Endometrial microvascular endothelial cells (primary cell): ENCODE results near the gene DECR2. TPM values are rescaled to one million over a fixed set of nuclear protein-coding genes. Genes with fewer than 3 reads are reported as not detected.

ENCODE experiments used
- in situ Hi-C: cut with HindIII; loops from 2 replicates; pipeline ENCODE4 v1.10.0; 2017; ENCODE audit warnings: low sequenced_read_pairs, low pct_unique_long_range_greater_than_20kb; ENCODE audit errors: inconsistent ontology term
- total RNA-seq: library from RNA; depleted of rRNA; stranded (reverse); fragments of >200 nt; gene quantifications from one replicate; pipeline ENCODE4 v1.2.3, GENCODE V29; 2015; ENCODE audit errors: inconsistent ontology term

Gene DECR2
- total RNA-seq, 1 donor from 2014 or later = 17.3 TPM

DNA sequence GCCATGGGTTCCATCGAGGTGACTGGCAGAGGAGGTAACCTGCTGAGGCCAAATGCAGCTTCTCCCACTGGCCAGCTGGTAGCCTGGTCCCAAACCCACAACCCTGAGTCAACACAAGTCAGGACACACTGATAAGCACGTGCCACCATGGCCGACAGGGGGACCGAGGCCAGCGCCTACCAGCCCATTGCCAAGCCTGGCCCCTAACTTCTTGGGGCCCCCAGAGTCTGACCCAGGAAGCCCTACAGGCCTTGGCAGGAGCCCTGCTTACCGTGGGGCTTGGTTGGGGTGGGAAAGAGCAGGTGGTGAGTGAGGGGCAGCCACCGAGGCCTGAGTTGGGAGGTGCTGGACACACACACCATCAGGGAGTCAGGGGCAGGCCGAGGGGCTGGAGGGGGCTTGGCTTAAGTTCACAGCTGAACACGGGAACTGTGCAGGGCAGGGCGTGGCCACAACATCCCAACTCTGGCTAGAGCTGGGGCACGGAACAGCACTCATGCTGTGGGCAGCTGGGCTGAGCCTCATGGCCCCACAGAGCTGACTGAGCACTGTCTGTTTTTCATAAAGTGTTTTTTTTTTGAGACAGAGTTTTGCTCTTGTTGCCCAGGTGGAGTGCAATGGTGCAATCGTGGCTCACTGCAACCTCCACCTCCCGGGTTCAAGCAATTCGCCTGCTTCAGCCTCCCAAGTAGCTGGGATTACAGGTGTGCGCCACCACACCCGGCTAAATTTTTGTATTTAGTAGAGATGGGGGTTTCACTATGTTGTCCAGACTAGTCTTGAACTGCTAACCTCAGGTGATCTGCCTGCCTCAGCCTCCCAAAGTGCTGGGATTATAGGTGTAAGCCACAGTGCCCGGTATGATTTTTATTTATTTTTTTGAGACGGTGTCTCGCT, 36.8 kb upstream of the DECR2 start:
- in situ Hi-C loops = no loop called here

DNA sequence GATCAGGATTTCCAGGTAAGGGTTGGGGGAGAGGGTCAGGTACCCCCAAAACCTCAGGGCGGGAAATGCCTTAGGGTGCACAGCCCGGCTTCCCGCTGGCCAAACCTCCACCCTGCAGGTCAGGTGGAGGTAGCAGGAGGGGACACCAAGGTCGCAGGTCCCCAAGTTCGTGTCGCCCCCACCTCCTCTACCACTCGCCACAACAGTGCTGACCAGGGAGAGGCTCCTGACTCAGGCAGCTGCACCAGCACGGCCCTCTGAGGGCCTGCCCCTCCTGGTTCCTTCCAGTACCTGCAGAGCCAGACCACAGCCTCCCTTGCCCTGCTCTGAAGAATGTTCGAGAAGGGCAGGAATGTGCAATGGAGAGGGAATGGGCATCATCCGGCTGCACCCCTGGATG, 35.2 kb upstream of the DECR2 start:
- in situ Hi-C loops = no loop called here

DNA sequence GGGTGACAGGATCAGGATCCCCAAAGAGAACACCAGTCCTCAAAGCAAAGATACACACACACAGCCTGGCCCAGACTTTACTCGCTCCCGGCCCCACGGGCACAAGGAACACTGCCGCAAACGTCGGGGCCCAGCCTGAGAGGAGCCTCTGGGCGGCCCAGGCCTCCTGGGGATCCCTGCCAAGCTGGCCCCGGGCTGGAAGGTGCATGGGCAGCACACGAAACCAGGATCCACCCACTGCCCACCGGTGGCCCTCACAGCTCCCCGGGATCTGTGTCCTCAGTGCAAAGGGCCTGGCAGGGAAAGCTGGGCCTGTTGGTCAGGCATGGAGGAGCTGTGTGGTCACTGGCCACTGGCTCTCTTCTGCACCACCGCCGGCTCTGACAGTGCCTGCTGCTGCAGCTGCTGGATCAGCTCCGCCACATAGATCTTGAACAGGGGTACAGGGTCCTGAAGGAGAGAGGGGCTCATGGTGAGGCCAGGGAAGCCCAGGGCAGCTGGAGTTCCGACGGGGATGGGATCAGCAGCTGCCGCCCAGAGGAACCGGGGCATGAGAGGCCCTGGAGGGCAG, 34.3 kb upstream of the DECR2 start:
- in situ Hi-C loops = no loop called here

DNA sequence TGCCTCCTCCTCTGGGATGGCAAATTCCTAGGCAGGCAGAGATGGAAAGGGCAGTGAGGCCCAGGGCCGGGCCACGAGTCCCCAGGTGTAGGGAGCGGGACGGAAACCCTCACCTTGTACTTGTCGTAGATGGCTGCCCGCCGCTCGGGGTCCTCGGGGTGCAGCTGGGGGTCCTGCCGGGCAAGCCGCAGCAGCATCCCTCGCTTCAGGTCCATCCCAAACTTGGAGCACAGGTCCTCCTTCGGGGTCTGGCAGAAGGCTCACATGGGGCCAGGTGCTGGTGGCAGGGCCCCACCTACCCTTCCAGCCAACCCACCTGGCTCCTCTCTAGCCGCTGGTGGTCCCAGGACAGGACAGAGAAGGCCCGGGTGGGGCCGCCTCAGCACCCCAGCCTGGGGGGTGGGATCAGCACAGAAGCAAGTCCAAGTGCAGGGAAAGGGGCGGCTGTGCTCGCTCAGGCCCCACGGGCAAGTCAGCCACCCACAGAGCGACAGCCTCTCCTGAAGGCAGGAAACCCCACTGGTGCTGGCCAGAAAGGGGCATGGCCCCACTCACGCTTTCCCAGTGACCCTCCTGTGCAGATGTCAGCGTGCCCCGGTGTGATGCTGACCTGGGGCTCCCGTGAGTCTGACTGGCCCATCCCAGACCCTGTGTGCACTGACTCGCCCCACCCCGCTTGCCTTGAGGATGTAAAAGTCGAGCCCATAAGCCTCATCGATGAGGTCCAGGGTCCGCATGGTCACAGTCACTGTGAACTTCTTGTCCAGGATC, 33.1 kb upstream of the DECR2 start:
- in situ Hi-C loops = no loop called here

DNA sequence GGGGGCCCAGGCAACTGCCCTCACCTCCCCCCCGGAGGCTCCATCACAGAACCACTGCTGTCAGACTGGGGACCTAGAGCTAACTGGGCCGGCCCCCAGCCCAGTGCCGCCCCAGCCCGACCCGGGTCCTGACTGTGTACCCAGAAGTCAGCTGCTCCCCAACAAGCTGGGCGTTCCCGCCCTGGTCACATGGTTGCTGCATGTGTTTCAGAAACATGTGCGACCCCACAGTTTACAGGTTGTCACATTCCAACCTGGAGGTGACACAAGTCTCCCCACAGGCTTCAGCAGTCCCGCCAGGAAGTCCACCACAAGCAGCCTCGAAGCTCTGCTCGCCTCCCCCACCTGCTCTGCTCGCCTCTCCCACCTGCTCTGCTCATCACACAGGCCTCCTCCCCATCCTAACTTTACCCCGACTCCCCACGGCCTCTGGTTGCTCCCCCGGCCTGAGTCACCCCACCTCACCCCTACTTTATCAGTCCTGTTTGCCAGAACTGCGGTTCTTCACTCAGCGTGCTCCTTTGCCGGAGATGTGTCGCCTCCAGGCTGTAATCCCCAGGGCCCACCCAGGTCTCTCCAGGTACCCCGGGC, 32.3 kb upstream of the DECR2 start:
- in situ Hi-C loops = no loop called here

DNA sequence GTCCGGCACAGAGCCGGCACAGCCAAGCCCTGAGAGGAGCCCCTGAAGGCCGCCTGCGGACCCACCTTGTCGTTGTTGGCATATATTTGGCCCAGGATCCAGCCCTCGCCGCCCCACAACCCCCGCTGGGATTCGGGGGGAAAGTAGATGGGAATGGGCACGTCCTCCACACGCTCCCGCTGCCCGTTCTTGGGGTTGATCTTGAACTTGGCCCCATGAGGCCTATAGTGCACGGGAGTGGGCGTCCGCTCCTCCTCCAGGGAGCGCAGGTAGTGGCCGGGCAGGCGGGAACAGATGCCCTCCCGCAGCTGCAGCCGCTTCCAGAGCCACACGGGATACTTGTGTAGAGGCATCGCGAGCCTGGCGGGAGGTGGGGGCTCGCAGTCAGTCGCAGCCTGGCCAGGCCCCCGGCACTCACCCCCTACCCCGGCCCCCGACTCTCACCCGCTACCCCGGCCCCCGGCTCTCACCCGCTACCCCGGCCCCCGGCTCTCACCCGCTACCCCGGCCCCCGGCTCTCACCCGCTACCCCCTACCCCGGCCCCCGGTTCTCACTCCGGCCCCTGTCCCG, 31.7 kb upstream of the DECR2 start:
- in situ Hi-C loops = no loop called here

DNA sequence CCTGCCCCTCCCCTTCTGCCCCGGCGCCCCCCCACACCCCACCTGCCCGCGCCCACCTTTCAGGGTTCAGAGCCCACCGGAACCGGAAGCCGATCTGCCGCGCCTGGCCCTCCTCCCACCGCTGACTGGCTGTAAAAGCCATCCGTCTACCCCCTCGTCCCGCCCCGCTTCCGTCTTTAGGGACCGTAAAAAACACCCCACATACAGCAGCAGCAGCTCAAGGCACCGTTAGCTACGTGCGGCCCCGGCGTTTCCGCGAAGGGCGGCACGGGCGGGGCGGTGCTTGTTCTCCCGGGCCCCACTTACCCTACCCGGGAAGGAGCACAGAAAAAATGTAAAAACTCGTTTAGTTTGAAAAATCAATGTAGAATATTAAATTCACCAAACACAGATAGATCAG, 31.2 kb upstream of the DECR2 start, which contains the start of gene MRPL28:
TSS of gene MRPL28 (minus strand) at position 96 of the 400 bp plus-strand sequence. CDS start 320 bp downstream, outside the sequence.
- in situ Hi-C loops = no loop called here

DNA sequence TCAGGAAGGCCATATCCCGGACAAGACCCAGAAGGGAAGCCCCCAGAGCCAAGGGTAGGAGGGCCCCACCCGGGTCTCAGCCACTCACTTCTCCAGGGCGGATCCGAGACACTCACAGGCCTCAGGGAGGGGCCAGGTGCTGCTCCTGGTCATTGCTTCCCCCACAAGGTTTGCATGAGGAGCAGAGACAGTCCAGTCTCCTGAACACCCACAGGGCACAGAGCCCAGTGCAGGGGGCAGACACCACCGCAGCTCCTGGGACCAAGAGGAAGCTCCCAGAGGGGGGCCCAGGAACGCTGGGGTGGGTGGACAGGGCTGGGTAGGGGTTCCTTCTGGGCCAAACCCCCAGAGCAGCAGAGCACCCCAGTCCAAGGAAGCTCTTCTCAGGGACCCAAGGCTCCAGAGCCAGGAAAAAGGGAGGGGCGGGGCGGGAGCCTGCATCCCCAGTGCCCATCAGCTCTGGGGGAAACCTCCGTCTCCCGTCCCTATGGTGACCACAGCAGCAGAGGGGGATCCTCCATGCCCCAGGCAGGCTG, 30.6 kb upstream of the DECR2 start:
- in situ Hi-C loops = no loop called here

DNA sequence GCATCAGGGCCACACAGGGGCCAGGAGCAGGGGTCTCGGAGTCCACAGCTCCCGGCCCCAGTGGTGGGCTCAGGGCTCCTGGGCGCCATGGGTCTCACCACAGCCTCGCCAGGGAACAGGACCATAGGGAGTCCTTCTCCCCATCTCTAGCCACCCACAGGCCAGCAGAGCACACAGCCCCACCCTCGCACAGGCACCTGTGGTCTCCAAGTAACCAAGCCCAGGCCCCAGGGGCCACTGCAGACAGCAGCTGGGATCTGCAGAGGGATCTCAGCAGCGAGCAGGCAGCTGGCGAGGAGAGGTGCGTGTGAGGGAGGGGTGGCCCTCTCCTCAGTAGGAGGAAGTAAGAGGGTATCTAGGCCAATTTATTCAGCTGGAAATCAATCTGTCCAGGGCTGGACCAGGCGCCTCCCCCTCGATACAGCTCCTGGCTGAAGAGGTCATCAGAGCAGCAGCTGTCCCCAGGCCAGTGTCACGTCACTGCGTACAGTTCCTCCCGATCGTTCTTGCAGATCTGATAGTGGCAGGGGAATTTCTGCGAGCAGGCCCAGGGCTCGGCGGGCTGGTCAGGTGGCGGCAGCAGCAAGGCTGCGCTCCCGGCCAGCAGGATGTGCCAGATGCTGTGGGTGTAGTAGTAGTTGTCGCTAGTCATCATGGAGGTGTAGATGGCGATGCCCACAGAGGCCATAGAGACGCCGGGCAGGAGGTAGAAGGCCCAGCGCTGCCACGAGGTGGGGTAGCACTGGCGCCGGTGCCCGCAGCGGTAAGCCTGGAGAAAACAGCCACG, 30.0 kb upstream of the DECR2 start:
- in situ Hi-C loops = no loop called here

DNA sequence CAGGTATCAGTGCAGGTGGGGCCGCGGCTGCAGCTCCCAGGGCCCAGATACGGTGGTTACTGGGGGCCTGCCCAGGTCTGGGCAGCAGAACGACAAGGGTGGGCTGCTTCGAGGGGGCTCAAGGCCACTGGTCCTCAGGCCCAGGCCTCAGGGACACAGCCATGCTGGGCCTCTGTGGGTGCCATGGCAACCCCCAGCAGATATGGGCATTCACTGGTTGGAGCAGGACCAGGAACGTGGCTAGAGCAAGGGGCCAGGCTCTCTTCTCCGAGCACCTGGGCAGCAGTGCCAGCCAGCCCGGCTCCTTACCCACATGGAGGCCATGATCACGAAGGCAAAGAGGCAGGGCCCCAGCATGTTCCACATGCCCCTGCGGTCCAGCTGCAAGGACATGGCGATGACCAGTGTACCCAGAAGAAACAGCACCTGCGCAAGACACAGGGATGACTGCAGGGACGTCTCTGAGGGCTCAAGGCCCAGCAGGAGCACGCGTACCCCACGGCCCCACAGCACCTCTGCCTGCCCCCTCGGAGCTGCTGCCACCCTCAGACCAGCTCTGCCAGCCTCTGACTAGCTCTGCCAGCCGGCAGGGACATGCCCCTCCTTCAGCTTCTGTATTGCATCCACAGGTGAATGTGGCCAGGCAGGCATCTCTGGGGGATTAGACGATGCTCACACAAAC, 29.2 kb upstream of the DECR2 start:
- in situ Hi-C loops = no loop called here

DNA sequence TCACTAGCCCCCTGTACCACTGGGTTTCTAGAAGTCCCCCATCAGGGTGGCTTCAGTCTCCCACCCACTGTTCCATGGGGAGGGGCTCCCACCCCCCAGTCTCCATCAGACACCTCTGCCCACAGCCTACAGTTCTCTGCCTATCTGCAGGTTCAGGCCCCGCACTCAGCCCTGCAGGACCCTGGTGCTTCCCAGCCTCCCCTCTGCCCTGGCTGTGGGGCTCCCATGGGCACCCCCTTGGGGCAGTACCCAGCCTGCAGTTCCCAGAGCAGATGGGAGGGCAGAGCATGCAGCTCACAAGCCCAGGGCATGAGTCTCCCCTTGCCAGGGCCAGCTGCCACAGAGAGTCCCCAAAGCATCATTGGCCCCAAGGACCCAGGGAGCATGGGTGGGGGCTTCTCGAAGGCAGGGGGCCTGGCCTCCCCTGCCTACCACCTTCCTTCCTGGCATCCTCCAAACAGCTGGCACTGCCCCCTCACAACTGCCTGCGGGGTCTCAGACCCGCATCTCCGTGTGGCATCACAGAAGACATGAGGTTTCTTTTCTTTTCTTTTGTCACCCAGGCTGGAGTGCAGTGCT, 28.6 kb upstream of the DECR2 start:
- in situ Hi-C loops = no loop called here

DNA sequence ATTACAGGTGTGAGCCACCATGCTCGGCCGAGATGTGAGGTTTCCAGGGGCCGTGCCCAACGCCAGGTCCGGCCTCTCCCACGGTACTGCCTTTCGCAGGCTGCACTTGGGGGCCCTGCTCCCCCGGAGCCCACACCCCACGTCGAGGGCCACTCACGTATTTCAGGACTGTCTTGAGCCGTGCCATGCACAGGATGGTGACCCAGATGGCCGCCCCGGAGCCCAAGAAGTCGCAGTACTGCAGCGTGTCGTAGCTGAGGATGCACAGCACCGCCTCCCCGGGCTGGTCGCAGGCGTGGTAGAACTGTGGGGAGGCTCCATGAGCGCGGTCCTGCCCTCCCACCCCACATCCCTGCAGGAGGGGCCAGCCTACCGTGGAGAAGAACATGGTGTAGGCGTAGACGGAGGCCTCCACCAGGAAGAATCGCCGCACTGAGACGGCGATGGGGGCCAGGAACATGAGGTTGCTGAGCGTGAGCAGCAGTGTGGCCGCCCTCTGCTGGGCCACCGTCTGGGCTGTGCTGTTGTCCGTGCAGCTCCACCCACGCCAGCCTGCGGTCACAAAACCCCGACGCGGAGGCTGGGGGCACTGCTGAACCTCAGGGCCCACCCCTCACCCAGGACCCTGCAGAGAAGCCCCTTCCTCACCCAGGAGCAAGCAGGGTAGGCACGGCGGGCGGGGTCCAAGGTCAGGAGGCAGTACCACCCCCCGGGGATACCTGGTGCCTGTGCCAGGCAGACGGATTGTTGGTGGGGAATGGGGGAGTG, 27.7 kb upstream of the DECR2 start:
- in situ Hi-C loops = no loop called here

DNA sequence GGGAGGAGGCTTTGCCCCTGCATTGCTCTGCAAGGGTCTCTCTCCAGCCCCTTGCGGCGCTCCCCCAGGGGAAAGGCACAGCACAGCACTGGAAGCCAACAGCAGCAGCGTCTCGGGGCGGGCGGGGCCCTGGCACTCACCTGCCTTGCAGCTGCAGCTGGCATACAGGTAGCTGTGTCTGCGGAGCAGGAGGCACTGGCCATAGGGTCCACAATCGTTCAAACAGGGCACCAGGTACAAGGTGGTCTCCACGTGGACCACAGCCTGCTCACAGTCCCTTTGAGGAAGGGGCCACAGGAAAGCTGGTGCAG, 27.1 kb upstream of the DECR2 start:
- in situ Hi-C loops = no loop called here

DNA sequence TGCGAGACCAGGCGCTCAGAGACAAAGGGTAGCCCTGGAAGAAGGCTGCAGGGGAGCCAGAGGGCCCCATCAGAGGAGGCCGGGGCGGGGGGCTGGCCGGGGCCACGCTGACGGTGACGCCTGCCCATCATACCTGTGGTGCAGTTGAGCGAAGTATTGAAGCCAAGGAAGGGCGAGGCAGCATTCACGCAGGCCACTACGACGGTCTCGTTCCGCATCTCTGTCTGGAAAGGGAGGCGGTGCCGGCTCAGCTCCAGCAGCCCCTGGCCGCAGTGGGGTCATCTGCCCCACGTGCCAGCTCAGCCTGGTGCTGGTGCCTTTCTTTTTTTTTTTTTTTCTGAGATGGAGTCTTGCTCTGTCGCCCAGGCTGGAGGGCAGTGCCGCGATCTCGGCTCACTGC, 26.5 kb upstream of the DECR2 start:
- in situ Hi-C loops = no loop called here

DNA sequence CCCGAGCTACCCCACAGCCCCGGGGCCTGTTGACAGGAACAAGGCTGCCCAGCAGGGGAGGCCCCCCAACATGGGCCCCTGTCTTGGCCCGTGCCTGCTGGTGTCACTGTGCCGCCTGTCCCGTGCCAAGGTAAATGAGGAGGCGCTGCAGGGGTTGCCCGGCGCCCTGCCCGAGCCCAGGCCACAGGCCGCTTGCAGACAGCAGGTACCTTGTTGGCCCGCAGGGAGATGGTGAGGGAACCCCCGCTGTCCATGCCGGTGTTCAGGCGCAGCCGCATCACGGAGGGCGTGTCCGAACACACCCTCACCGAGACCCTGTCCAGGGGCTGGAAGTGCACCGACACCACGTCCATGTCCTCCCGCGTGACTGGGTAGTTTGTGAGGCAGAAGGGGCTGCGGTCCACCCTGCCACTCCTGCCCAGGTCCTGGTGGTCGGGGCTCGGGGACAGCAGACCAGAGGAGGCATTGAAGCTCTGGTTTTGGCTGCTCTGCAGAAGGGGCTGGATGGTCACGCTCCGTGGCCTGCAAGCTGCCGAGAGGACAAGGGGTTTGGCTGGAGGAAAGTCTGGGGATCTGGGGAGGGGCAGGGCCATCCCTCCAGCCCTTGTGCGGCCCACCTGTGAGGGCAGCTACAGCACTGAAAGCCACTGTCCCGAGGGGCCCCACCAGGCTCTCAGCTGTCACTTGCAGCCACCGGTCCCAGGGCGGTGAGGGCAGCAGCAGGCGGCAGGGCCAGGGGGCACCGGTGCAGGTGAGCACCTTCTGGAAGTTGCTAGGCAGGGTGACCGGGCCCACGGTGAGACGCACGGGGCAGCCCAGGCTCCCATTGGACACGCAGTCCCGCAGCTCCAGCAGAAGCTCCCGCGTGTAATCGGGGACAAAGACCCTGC, 25.5 kb upstream of the DECR2 start:
- in situ Hi-C loops = no loop called here
